Tibial nerve (tissue), 4 donors: Measurements from ENCODE around the gene RGS6. TPM values are rescaled to one million over a fixed set of nuclear protein-coding genes. Genes with fewer than 3 reads are reported as not detected.

Experiments used
- DNase-seq, 2 donors: peaks; one replicate each; pipeline ENCODE4 v3.0.0-alpha.2; 2019; ENCODE audit warnings: low spot score in 2 of 2
- H3K27ac ChIP-seq, 4 donors: fragments of 200-600 bp; sonication (generic) in 3 of 4; one replicate each; pipeline ENCODE4 v1.5.1; 2017 to 2019; ENCODE audit warnings: mild to moderate bottlenecking in 1 of 4
- H3K27me3 ChIP-seq, 2 donors: fragments of 200-600 bp; sonication (generic) in 1 of 2; one replicate each; pipeline versions ENCODE4 v1.5.1 to v1.6.0; 2017 to 2019
- H3K36me3 ChIP-seq, 3 donors: fragments of 200-600 bp; sonication (generic); one replicate each; pipeline ENCODE4 v1.5.1; 2018 to 2019
- H3K4me1 ChIP-seq, 4 donors: fragments of 200-600 bp; sonication (generic) in 3 of 4; one replicate each; pipeline ENCODE4 v1.5.1; 2017 to 2019
- H3K4me3 ChIP-seq, 4 donors: fragments of 200-600 bp; sonication (generic) in 3 of 4; one replicate each; pipeline ENCODE4 v1.5.1; 2017 to 2019; ENCODE audit warnings: mild to moderate bottlenecking in 1 of 4, moderate library complexity in 1 of 4
- H3K9me3 ChIP-seq, 4 donors: fragments of 200-600 bp; sonication (generic) in 3 of 4; one replicate each; pipeline ENCODE4 v1.5.1; 2017 to 2019
- EP300 ChIP-seq, 2 donors: sonication (generic); formaldehyde crosslinking; IDR thresholded peaks; one replicate each; pipeline ENCODE4 v1.6.1; 2017; ENCODE audit warnings: antibody characterized with exemption in 2 of 2, mild to moderate bottlenecking in 1 of 2
- POLR2A ChIP-seq, 2 donors: fragments of 450-650 bp; IDR thresholded peaks; one replicate each; pipeline ENCODE4 v1.6.1; 2017; ENCODE audit warnings: antibody characterized with exemption in 2 of 2, mild to moderate bottlenecking in 2 of 2, moderate library complexity in 2 of 2
- WGBS, 2 donors: methylation state at CpG; one replicate each; pipeline ENCODE4 v1.1.5; 2018; 5-methylcytosine and 5-hydroxymethylcytosine counted together
- total RNA-seq, 4 donors: library from RNA; depleted of rRNA; stranded (reverse); fragments of >200 nt; gene quantifications; one replicate each; pipeline ENCODE4 v1.1.0, GENCODE V29; 2016
- TF ChIP-seq, protein P1 (sequence below), 5 experiments: fragments of 200-600 bp in 3 of 5; fragments of 450-650 bp in 2 of 5; sonication (generic) in 3 of 5; IDR thresholded peaks; one replicate each; pipeline ENCODE4 v1.5.1; 2016 to 2019; ENCODE audit warnings: antibody characterized with exemption in 5 of 5, mild to moderate bottlenecking in 3 of 5, moderate library complexity in 2 of 5

RGS6 gene
- total RNA-seq, 4 donors from 2014 or later: 43.5 to 67.2 (median 54.7) TPM

DNA sequence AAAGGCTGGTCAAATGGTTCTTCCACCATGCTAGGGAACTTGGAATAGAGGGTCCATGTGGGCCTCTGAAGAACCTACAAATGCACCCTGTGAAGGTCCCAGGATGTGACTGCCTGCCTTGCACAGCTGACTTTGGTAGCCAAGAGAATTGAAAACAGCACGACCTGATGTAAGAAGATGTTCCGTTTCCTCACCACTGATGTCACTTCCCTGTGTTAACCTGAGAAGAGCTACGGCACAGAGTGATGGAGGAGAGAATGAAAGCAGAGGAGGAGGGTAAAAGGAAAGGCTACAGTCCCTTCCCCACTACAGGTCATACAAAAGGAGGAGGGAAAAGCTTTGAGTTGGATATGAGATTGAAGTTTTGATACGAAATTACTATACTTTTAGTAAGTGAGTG, 328.8 kb downstream of the RGS6 start:
- Histone ChIP-seq H3K36me3 (no peaks in the 10 kb centered on the region), H3K4me1 (no peaks in the 10 kb centered on the region), H3K4me3 (no peak overlapping the region), H3K9me3 (no peaks in the 10 kb centered on the region), H3K27ac (no peak overlapping the region), H3K27me3 (no peaks in the 10 kb centered on the region)
- DNase-seq: no peak
- WGBS, 2 donors: 77 to 82% methylated on average over 4 of the region's 4 CpGs
- TF ChIP-seq, protein P1, sequence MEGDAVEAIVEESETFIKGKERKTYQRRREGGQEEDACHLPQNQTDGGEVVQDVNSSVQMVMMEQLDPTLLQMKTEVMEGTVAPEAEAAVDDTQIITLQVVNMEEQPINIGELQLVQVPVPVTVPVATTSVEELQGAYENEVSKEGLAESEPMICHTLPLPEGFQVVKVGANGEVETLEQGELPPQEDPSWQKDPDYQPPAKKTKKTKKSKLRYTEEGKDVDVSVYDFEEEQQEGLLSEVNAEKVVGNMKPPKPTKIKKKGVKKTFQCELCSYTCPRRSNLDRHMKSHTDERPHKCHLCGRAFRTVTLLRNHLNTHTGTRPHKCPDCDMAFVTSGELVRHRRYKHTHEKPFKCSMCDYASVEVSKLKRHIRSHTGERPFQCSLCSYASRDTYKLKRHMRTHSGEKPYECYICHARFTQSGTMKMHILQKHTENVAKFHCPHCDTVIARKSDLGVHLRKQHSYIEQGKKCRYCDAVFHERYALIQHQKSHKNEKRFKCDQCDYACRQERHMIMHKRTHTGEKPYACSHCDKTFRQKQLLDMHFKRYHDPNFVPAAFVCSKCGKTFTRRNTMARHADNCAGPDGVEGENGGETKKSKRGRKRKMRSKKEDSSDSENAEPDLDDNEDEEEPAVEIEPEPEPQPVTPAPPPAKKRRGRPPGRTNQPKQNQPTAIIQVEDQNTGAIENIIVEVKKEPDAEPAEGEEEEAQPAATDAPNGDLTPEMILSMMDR (IDR thresholded peaks at IDR 0.05): no peak
- no peak for TF ChIP-seq POLR2A (IDR thresholded peaks at IDR 0.05)
- TF ChIP-seq EP300 (IDR thresholded peaks at IDR 0.05): no peak

DNA sequence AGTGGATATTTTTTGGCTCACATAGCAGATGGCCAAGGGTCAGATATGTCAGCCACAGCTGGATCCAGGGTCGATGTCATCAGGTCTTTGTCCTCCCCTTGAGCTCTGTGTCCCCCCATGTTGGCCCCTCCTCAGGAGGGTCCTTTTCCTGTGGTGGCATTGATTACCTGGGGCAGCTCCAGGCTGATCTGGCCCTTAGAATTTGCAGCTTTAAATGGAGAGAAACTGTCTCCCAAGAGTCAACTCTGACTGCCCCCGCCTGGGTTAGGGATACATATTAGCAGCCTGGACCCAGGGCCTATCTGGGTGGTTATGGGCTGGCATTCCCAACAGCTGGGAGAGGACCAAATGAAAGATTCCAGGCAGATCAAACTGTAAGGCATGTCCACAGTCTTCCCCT, 330.5 kb downstream of the RGS6 start:
- H3K27ac ChIP-seq: no peak overlapping the region
- no peaks in the 10 kb centered on the region for H3K36me3 ChIP-seq
- no peaks in the 10 kb centered on the region for H3K27me3 ChIP-seq
- TF ChIP-seq, protein P1 (IDR thresholded peaks at IDR 0.05): no peak
- TF ChIP-seq EP300 (IDR thresholded peaks at IDR 0.05) (no peak), POLR2A (IDR thresholded peaks at IDR 0.05) (no peak)
- H3K4me3 ChIP-seq: no peak overlapping the region
- 96 to 100% methylated on average over 2 of the region's 2 CpGs for WGBS, 2 donors
- no peak for DNase-seq
- H3K4me1 ChIP-seq: no peaks in the 10 kb centered on the region
- H3K9me3 ChIP-seq: no peaks in the 10 kb centered on the region

DNA sequence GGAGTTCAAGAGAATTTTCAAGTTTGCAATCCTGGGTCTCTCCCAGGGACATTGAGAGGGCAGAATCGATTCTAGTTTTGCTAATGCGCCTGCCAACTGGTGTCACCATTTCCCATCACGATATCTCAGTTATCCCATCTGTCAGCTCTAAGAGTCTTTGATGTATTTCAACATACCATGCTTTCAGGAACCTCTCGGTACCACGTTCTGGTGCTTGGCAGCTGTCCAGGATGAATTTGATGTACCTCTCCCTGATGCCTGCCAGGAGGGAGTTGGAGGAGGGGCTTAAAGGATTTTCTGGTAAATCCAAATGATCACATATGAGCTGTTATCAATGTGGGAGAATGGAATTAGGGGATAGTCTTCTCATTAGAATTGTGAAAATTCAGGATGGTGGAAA, 332.5 kb downstream of the RGS6 start:
- DNase-seq: no peak
- no peaks in the 10 kb centered on the region for H3K4me1 ChIP-seq
- TF ChIP-seq, protein P1 (IDR thresholded peaks at IDR 0.05): no peak
- TF ChIP-seq EP300 (IDR thresholded peaks at IDR 0.05): no peak
- TF ChIP-seq POLR2A (IDR thresholded peaks at IDR 0.05): no peak
- H3K27me3 ChIP-seq: no peaks in the 10 kb centered on the region
- no peaks in the 10 kb centered on the region for H3K9me3 ChIP-seq
- no peak overlapping the region for H3K27ac ChIP-seq
- no peaks in the 10 kb centered on the region for H3K36me3 ChIP-seq
- WGBS, 2 donors: 78 to 82% methylated on average over 5 of the region's 5 CpGs
- no peak overlapping the region for H3K4me3 ChIP-seq

- DNase-seq: no peak
- Histone ChIP-seq H3K27ac (no peak overlapping the region), H3K9me3 (no peaks in the 10 kb centered on the region), H3K4me1 (no peaks in the 10 kb centered on the region), H3K27me3 (no peaks in the 10 kb centered on the region), H3K4me3 (no peak overlapping the region), H3K36me3 (no peaks in the 10 kb centered on the region)
- 49 to 55% methylated on average over 5 of the region's 5 CpGs for WGBS, 2 donors
- TF ChIP-seq EP300 (IDR thresholded peaks at IDR 0.05): no peak
Observed at GRCh38 chr14:72270147-72270727, 338.0 kb downstream of the RGS6 start.

GRCh38 chr14:72270749-72271148, 338.5 kb downstream of the RGS6 start:
- Histone ChIP-seq H3K27me3 (no peaks in the 10 kb centered on the region), H3K9me3 (no peaks in the 10 kb centered on the region), H3K36me3 (no peaks in the 10 kb centered on the region), H3K27ac (no peak overlapping the region), H3K4me3 (no peak overlapping the region), H3K4me1 (no peaks in the 10 kb centered on the region)
- TF ChIP-seq POLR2A (IDR thresholded peaks at IDR 0.05) (no peak), EP300 (IDR thresholded peaks at IDR 0.05) (no peak)
- TF ChIP-seq, protein P1 (IDR thresholded peaks at IDR 0.05): no peak
- WGBS, 2 donors: 91 to 93% methylated on average over 3 of the region's 3 CpGs
- DNase-seq: no peak

DNA sequence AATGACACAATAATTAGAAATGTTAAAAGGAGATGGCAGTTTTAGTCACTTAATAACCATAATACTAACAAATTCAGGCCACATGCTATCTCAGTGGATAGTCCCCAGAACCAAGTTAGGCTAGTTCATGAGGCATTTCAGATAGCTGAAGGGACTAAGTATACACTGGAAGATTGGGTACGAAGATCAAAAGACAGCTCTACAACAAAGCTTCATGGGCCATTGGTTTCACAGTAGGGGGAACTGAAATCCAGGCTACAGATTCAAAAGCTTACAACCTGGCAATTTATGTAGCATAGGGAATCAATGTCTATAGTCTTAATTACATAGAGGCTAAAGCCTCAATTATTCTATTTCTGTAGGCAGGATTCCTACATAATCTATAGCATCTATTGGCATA, 343.0 kb downstream of the RGS6 start:
- H3K9me3 ChIP-seq: no peaks in the 10 kb centered on the region
- H3K36me3 ChIP-seq: no peaks in the 10 kb centered on the region
- DNase-seq: no peak
- no peaks in the 10 kb centered on the region for H3K4me1 ChIP-seq
- H3K27me3 ChIP-seq: no peaks in the 10 kb centered on the region
- H3K4me3 ChIP-seq: no peak overlapping the region
- TF ChIP-seq POLR2A (IDR thresholded peaks at IDR 0.05) (no peak), EP300 (IDR thresholded peaks at IDR 0.05) (no peak)
- TF ChIP-seq, protein P1 (IDR thresholded peaks at IDR 0.05): no peak
- WGBS, 2 donors: 74% methylated on average over 1 of the region's 1 CpG
- H3K27ac ChIP-seq: no peak overlapping the region
